MCF 10A (cell line): ENCODE results near the gene VEZF1. TPM values are rescaled to one million over a fixed set of nuclear protein-coding genes. Genes with fewer than 3 reads are reported as not detected.

Source experiments
- BruUV-seq: library from RNA; stranded (reverse); fragments of 400-500 nt; replicated peaks from 2 replicates; lab custom pipeline; 2021; lab: Mats Ljungman, UMichigan
- CTCF ChIA-PET: fragments of 300-600 bp; sonication (Branson Sonifier 250); formaldehyde crosslinking; extraction: SDS; loops from one replicate; lab custom pipeline; 2021; ENCODE audit warnings: antibody characterized with exemption, inconsistent platforms; lab: Yijun Ruan, JAX
- POLR2A ChIA-PET: fragments of 300-600, 350-650 bp; sonication (Branson Sonifier 250); formaldehyde crosslinking; extraction: SDS; loops from one replicate; lab custom pipeline; 2020; ENCODE audit warnings: antibody characterized with exemption, inconsistent platforms; lab: Yijun Ruan, JAX
- DNase-seq: peaks from one replicate; pipeline ENCODE4 v3.0.0-alpha.2; 2018; ENCODE audit not compliant: unreplicated experiment
- H3K27ac Mint-ChIP-seq: one replicate; pipeline ENCODE4 v1.8.0; 2022; ENCODE audit warnings: mild to moderate bottlenecking, low read depth, mixed read lengths; ENCODE audit not compliant: unreplicated experiment
- H3K27me3 Mint-ChIP-seq: one replicate; pipeline ENCODE4 v1.8.0; 2022; ENCODE audit warnings: mixed read lengths; ENCODE audit not compliant: insufficient read depth, unreplicated experiment
- H3K36me3 Mint-ChIP-seq: one replicate; pipeline ENCODE4 v1.8.0; 2022; ENCODE audit warnings: mild to moderate bottlenecking, moderate library complexity, mixed read lengths; ENCODE audit not compliant: insufficient read depth, unreplicated experiment
- H3K4me1 Mint-ChIP-seq: one replicate; pipeline ENCODE4 v1.8.0; 2022; ENCODE audit warnings: mixed read lengths; ENCODE audit not compliant: insufficient read depth, unreplicated experiment
- H3K4me3 Mint-ChIP-seq: one replicate; pipeline ENCODE4 v1.8.0; 2022; ENCODE audit warnings: mild to moderate bottlenecking, moderate library complexity, mixed read lengths; ENCODE audit not compliant: unreplicated experiment
- H3K9me3 Mint-ChIP-seq: one replicate; pipeline ENCODE4 v1.8.0; 2022; ENCODE audit warnings: mixed read lengths; ENCODE audit not compliant: unreplicated experiment
- CTCF ChIP-seq: fragments of 200-600 bp; IDR thresholded peaks from one replicate; pipeline ENCODE4 v1.8.0; 2022; ENCODE audit warnings: antibody characterized with exemption, mild to moderate bottlenecking; ENCODE audit not compliant: unreplicated experiment
- intact Hi-C: fragments of 100-400 bp; cut with micrococcal nuclease; formaldehyde crosslinking; loops from 2 replicates; pipeline ENCODE4 v1.14.1; 2022
- total RNA-seq: library from RNA; stranded (reverse); gene quantifications from 2 replicates; pipeline ENCODE4 v1.2.3, GENCODE V29; 2022

Gene VEZF1
- total RNA-seq, 1 experiment from 2014 or later, result 66.8 TPM

GRCh38 chr17:57972151-57972550 lies 15.9 kb downstream of the VEZF1 start:
- Mint-ChIP-seq H3K27me3 (no peaks in the 10 kb centered on the region), H3K36me3 (peaks cover 44% of the 10 kb centered on the region), H3K4me1 (peaks cover 7% of the 10 kb centered on the region), H3K4me3 (no peak overlapping the region), H3K9me3 (no peaks in the 10 kb centered on the region), H3K27ac (no peak overlapping the region)
- intact Hi-C loops, result no loop called here
- no peak for TF ChIP-seq CTCF
- ChIA-PET CTCF (interaction anchor here (0.6 to 0.9 kb wide), 4 partner anchors 16 to 119 kb away, joined by 3 to 7 read pairs (median 4); partner anchors contain the start of gene CUEDC1), POLR2A (interaction anchor here (0.6 to 1.6 kb wide), 3 partner anchors 9 to 18 kb away, joined by 3 to 4 read pairs (median 3); no protein-coding TSS in a partner anchor)
- no peak for DNase-seq
- no TSS peak for BruUV-seq

- ChIA-PET CTCF (interaction anchor here (0.6 to 0.7 kb wide), 2 partner anchors 24 to 118 kb away, joined by 3 to 4 read pairs; no protein-coding TSS in a partner anchor), POLR2A (interaction anchor here (1.2 to 1.6 kb wide), 2 partner anchors 10 to 64 kb away, joined by 3 to 4 read pairs; no protein-coding TSS in a partner anchor)
- intact Hi-C loops, result no loop called here
- no peak overlapping the region for H3K4me3 Mint-ChIP-seq
- no TSS peak for BruUV-seq
- peaks cover 38% of the 10 kb centered on the region for H3K36me3 Mint-ChIP-seq
- H3K4me1 Mint-ChIP-seq, result peaks cover 7% of the 10 kb centered on the region
- H3K9me3 Mint-ChIP-seq, result no peaks in the 10 kb centered on the region
- no peak for TF ChIP-seq CTCF
- peak overlapping the region; percentile 60 for H3K27ac Mint-ChIP-seq
- no peaks in the 10 kb centered on the region for H3K27me3 Mint-ChIP-seq
- no peak for DNase-seq
Measured at GRCh38 chr17:57971572-57971971, 16.5 kb downstream of the VEZF1 start.

- POLR2A ChIA-PET, result interaction anchor here (0.7 to 1.2 kb wide), 2 partner anchors 36 to 63 kb away, joined by 3 to 4 read pairs; no protein-coding TSS in a partner anchor
- intact Hi-C loops, result no loop called here
- no peak for TF ChIP-seq CTCF
Measured at GRCh38 chr17:57970710-57971109, 17.3 kb downstream of the VEZF1 start.

GRCh38 chr17:57968456-57968855 lies 19.6 kb downstream of the VEZF1 start:
- H3K9me3 Mint-ChIP-seq, result no peaks in the 10 kb centered on the region
- H3K27me3 Mint-ChIP-seq, result no peaks in the 10 kb centered on the region
- ChIA-PET POLR2A (no interaction called here), CTCF (interaction anchor here (0.6 to 2.9 kb wide), 3 partner anchors 13 to 21 kb away, joined by 3 to 8 read pairs (median 4); partner anchors contain the start of gene CUEDC1)
- no peaks in the 10 kb centered on the region for H3K4me1 Mint-ChIP-seq
- intact Hi-C loops, result no loop called here
- peaks cover 7% of the 10 kb centered on the region for H3K36me3 Mint-ChIP-seq
- TF ChIP-seq CTCF, result no peak
- no peak overlapping the region for H3K27ac Mint-ChIP-seq
- no peak overlapping the region for H3K4me3 Mint-ChIP-seq
- DNase-seq, result no peak
- no TSS peak for BruUV-seq

More at GRCh38 chr17:57970710-57971109, 17.3 kb downstream of the VEZF1 start:
- no peak overlapping the region for H3K27ac Mint-ChIP-seq
- no peak overlapping the region for H3K4me3 Mint-ChIP-seq
- CTCF ChIA-PET, result interaction anchor here (0.5 kb wide), 1 partner anchor 200 kb away, joined by 3 read pairs; no protein-coding TSS in a partner anchor
- no TSS peak for BruUV-seq
- H3K36me3 Mint-ChIP-seq, result peaks cover 30% of the 10 kb centered on the region
- no peaks in the 10 kb centered on the region for H3K27me3 Mint-ChIP-seq
- peaks cover 7% of the 10 kb centered on the region for H3K4me1 Mint-ChIP-seq
- H3K9me3 Mint-ChIP-seq, result no peaks in the 10 kb centered on the region
- DNase-seq, result no peak
